ENCODE data around the gene ARIH2.

DNA sequence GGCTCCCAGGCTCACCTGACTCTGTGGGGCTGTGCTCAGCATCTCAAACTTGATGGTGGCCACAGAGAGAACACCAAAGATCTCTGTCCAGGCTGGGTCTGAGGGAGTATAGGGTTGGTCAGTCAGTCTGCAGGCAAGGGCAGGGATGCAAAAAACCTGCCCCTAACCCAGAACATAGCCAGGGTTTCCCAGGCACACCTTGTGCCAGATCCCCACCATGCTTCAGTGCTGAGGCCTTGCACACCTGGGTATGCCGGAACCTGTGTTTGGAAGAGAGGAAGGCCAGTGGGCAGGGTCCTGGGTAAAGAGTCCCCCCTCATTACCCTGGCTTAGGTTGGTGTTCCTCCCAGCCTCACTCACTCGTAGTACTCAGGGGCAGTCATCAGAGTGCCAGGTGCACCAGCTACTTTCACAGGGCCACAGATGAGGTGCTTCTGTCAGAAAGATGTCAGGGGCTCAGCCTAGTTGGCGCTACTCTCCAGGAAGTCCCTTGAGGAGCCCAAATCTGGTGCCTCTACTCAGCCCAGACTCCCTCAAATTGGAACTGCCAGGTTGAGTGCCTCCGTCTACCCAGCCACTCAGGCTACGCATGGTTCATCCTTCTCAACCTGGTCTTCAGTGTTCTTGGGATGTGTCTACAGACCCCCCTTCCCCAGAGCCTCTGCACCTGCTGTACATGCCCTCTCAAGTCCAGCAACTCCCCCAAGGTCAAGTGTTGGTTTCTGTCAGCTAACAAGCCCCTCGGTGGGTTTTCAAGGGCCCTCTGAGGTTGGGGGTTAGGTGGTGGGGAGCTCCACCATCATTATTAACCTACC lies 98.0 kb downstream of the ARIH2 start:
- TF ChIP-seq, protein P1, sequence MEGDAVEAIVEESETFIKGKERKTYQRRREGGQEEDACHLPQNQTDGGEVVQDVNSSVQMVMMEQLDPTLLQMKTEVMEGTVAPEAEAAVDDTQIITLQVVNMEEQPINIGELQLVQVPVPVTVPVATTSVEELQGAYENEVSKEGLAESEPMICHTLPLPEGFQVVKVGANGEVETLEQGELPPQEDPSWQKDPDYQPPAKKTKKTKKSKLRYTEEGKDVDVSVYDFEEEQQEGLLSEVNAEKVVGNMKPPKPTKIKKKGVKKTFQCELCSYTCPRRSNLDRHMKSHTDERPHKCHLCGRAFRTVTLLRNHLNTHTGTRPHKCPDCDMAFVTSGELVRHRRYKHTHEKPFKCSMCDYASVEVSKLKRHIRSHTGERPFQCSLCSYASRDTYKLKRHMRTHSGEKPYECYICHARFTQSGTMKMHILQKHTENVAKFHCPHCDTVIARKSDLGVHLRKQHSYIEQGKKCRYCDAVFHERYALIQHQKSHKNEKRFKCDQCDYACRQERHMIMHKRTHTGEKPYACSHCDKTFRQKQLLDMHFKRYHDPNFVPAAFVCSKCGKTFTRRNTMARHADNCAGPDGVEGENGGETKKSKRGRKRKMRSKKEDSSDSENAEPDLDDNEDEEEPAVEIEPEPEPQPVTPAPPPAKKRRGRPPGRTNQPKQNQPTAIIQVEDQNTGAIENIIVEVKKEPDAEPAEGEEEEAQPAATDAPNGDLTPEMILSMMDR (optimal IDR thresholded peaks at IDR 0.05 in 1 of 3, IDR thresholded peaks at IDR 0.05 in 1 of 3, conservative IDR thresholded peaks at IDR 0.05 in 1 of 3; ENCODE audit: extremely low read depth in 1 of 3, insufficient read depth in 2 of 3, low read length in 3 of 3) = no peak
- TF ChIP-seq EZH2 (IDR thresholded peaks at IDR 0.05; ENCODE audit: low read length) = no peak

Measured in keratinocyte (primary cell).